Esophagus squamous epithelium (tissue), 5 donors: ENCODE measurements around the gene RBFOX1. TPM values are rescaled to one million over a fixed set of nuclear protein-coding genes. Genes with fewer than 3 reads are reported as not detected.

Source experiments
- DNase-seq: peaks from one replicate; lab custom pipeline; 2025; lab: John Stamatoyannopoulos, UW
- H3K27ac ChIP-seq, 4 donors: fragments of 200-600 bp; sonication (generic); one replicate each; pipeline ENCODE4 v1.5.1; 2016 to 2019; ENCODE audit warnings: mild to moderate bottlenecking in 1 of 4
- H3K27me3 ChIP-seq, 4 donors: fragments of 200-600 bp; sonication (generic); 1 replicate in 3 of 4; 2 replicates in 1 of 4; pipeline versions ENCODE4 v1.5.1 to v1.6.0; 2017 to 2021; ENCODE audit warnings: antibody characterized with exemption in 1 of 4
- H3K36me3 ChIP-seq, 3 donors: fragments of 200-600 bp; sonication (generic); one replicate each; pipeline ENCODE4 v1.5.1; 2016 to 2019
- H3K4me1 ChIP-seq, 3 donors: fragments of 200-600 bp; sonication (generic); one replicate each; pipeline ENCODE4 v1.5.1; 2017 to 2019
- H3K4me3 ChIP-seq, 4 donors: fragments of 200-600 bp; sonication (generic); 1 replicate in 3 of 4; 2 replicates in 1 of 4; pipeline ENCODE4 v1.5.1; 2016 to 2019; ENCODE audit warnings: mild to moderate bottlenecking in 2 of 4, moderate library complexity in 1 of 4
- H3K9me3 ChIP-seq, 3 donors: fragments of 200-600 bp; sonication (generic); one replicate each; pipeline ENCODE4 v1.5.1; 2016 to 2019
- CTCF ChIP-seq, 6 experiments: fragments of 450-650 bp in 4 of 6; fragments of 200-600 bp in 2 of 6; sonication (generic) in 2 of 6; IDR thresholded peaks; one replicate each; pipeline ENCODE4 v1.5.1; 2016 to 2019; ENCODE audit warnings: antibody characterized with exemption in 6 of 6, mild to moderate bottlenecking in 4 of 6, moderate library complexity in 4 of 6
- POLR2A ChIP-seq, 4 donors: fragments of 450-650 bp; IDR thresholded peaks; one replicate each; pipeline ENCODE4 v1.6.1; 2017; ENCODE audit warnings: antibody characterized with exemption in 4 of 4, mild to moderate bottlenecking in 4 of 4, moderate library complexity in 3 of 4
- WGBS, 2 donors: methylation state at CpG; one replicate each; pipeline ENCODE4 v1.1.5; 2018; 5-methylcytosine and 5-hydroxymethylcytosine counted together
- intact Hi-C: fragments of 100-400 bp; cut with DNase I; formaldehyde crosslinking; loops from one replicate; pipeline ENCODE4 v1.15.0; 2022
- total RNA-seq, 4 donors: library from RNA; depleted of rRNA; stranded (reverse); fragments of >200 nt; gene quantifications; one replicate each; pipeline ENCODE4 v1.1.0, GENCODE V29; 2016
- donor health status: DM: yes; HTN: yes; CAD: no.

RBFOX1 gene
- total RNA-seq, 4 donors from 2014 or later = not detected

GRCh38 chr16:7555459-7555858 is 222.8 kb downstream of the RBFOX1 start:
- H3K27ac ChIP-seq = no peak overlapping the region
- TF ChIP-seq CTCF (IDR thresholded peaks at IDR 0.05) = no peak
- intact Hi-C loops = no loop called here
- no peak for DNase-seq
- H3K27me3 ChIP-seq = no peaks in the 10 kb centered on the region
- no peaks in the 10 kb centered on the region for H3K9me3 ChIP-seq
- H3K4me1 ChIP-seq = no peaks in the 10 kb centered on the region
- WGBS, 2 donors = 82 to 85% methylated on average over 7 of the region's 7 CpGs
- no peaks in the 10 kb centered on the region for H3K36me3 ChIP-seq
- no peak overlapping the region for H3K4me3 ChIP-seq

GRCh38 chr16:7561908-7562405 is 229.3 kb downstream of the RBFOX1 start:
- Histone ChIP-seq H3K36me3 (no peaks in the 10 kb centered on the region), H3K27ac (no peak overlapping the region), H3K9me3 (no peaks in the 10 kb centered on the region), H3K27me3 (no peaks in the 10 kb centered on the region), H3K4me3 (no peak overlapping the region), H3K4me1 (no peaks in the 10 kb centered on the region)
- DNase-seq = no peak
- intact Hi-C loops = no loop called here
- TF ChIP-seq CTCF (IDR thresholded peaks at IDR 0.05) = no peak
- no peak for TF ChIP-seq POLR2A (IDR thresholded peaks at IDR 0.05)
- WGBS, 2 donors = 76% methylated on average over 5 of the region's 5 CpGs

- Histone ChIP-seq H3K4me3 (no peak overlapping the region), H3K9me3 (no peaks in the 10 kb centered on the region), H3K27ac (no peak overlapping the region), H3K27me3 (no peaks in the 10 kb centered on the region), H3K4me1 (no peaks in the 10 kb centered on the region), H3K36me3 (no peaks in the 10 kb centered on the region)
- intact Hi-C loops = no loop called here
- TF ChIP-seq CTCF (IDR thresholded peaks at IDR 0.05) = no peak
- no peak for TF ChIP-seq POLR2A (IDR thresholded peaks at IDR 0.05)
- no peak for DNase-seq
- 71 to 82% methylated on average over 8 to 9 of the region's 9 CpGs for WGBS, 2 donors
Measured at GRCh38 chr16:7566360-7566759, 233.7 kb downstream of the RBFOX1 start.

GRCh38 chr16:7571366-7571765 is 238.7 kb downstream of the RBFOX1 start:
- Histone ChIP-seq H3K36me3 (no peaks in the 10 kb centered on the region), H3K27me3 (no peaks in the 10 kb centered on the region), H3K4me3 (no peak overlapping the region), H3K4me1 (no peaks in the 10 kb centered on the region), H3K27ac (no peak overlapping the region), H3K9me3 (no peaks in the 10 kb centered on the region)
- WGBS, 2 donors = 78 to 82% methylated on average over 9 to 10 of the region's 10 CpGs
- intact Hi-C loops = no loop called here
- TF ChIP-seq POLR2A (IDR thresholded peaks at IDR 0.05) = no peak
- no peak for TF ChIP-seq CTCF (IDR thresholded peaks at IDR 0.05)
- DNase-seq = no peak

GRCh38 chr16:7577588-7577987 is 244.9 kb downstream of the RBFOX1 start:
- H3K4me3 ChIP-seq = no peak overlapping the region
- H3K4me1 ChIP-seq = no peaks in the 10 kb centered on the region
- no peaks in the 10 kb centered on the region for H3K27me3 ChIP-seq
- H3K9me3 ChIP-seq = no peaks in the 10 kb centered on the region
- 53 to 67% methylated on average over 2 of the region's 2 CpGs for WGBS, 2 donors
- TF ChIP-seq POLR2A (IDR thresholded peaks at IDR 0.05) = no peak
- no peak for TF ChIP-seq CTCF (IDR thresholded peaks at IDR 0.05)
- intact Hi-C loops = no loop called here
- no peak overlapping the region for H3K27ac ChIP-seq
- no peak for DNase-seq
- H3K36me3 ChIP-seq = no peaks in the 10 kb centered on the region
